Gastroesophageal sphincter (tissue), 3 donors: ENCODE data around the gene PTPRG.

Experiments used
- CTCF ChIP-seq, 4 experiments: fragments of 200-600 bp in 2 of 4; fragments of 450-650 bp in 2 of 4; sonication (generic) in 1 of 4; IDR thresholded peaks; one replicate each; pipeline ENCODE4 v1.5.1; 2017 to 2019; ENCODE audit warnings: antibody characterized with exemption in 4 of 4, mild to moderate bottlenecking in 2 of 4, moderate library complexity in 2 of 4
- POLR2A ChIP-seq, 2 donors: fragments of 450-650 bp; IDR thresholded peaks; one replicate each; pipeline ENCODE4 v1.6.1; 2017; ENCODE audit warnings: antibody characterized with exemption in 2 of 2, mild to moderate bottlenecking in 2 of 2, moderate library complexity in 1 of 2

GRCh38 chr3:62159056-62159708, 597.8 kb downstream of the PTPRG start:
- TF ChIP-seq CTCF (IDR thresholded peaks at IDR 0.05) (no peak), POLR2A (IDR thresholded peaks at IDR 0.05) (no peak)
